C4-2B (cell line): ENCODE data around the gene GEN1.

Experiments
- CTCF ChIP-seq: fragments of 450-650 bp; conservative IDR thresholded peaks from 2 replicates; pipeline ENCODE4 v1.5.1; 2017; ENCODE audit warnings: mild to moderate bottlenecking
- ZFX ChIP-seq: fragments of 450-650 bp; IDR thresholded peaks from 2 replicates; pipeline ENCODE4 v1.6.1; 2017

GRCh38 chr2:17805166-17805565 lies 51.2 kb downstream of the GEN1 start:
- TF ChIP-seq CTCF: no peak
- TF ChIP-seq ZFX: no peak
